GM23338 (cell line): ENCODE data around the gene ADAMTS15. TPM values are rescaled to one million over a fixed set of nuclear protein-coding genes. Genes with fewer than 3 reads are reported as not detected.

ENCODE experiments used
- ATAC-seq: fragments of 200-7000 bp; cut with Tn5 transposase; 3 replicates; pipeline ENCODE4 v1.9.1; 2020
- DNase-seq: peaks from one replicate; pipeline ENCODE4 v3.0.0-alpha.2; 2015; ENCODE audit warnings: low spot score
- H2AFZ ChIP-seq: fragments of 200-600 bp; sonication (generic); 2 replicates; pipeline ENCODE4 v1.8.0; 2016; ENCODE audit warnings: antibody characterized with exemption, mild to moderate bottlenecking, moderate library complexity
- H3F3A ChIP-seq: fragments of 200-600 bp; sonication (generic); replicated peaks from 2 replicates; pipeline ENCODE4 v1.8.0; 2017; ENCODE audit warnings: antibody characterized with exemption, mixed run types, low read depth
- H3K27ac ChIP-seq: fragments of 200-600 bp; sonication (generic); 2 replicates; pipeline ENCODE4 v1.6.1; 2016; ENCODE audit warnings: low read depth
- H3K27me3 ChIP-seq: fragments of 200-600 bp; sonication (generic); 2 replicates; pipeline ENCODE4 v1.8.0; 2016; ENCODE audit warnings: mild to moderate bottlenecking, mixed run types, moderate library complexity; ENCODE audit not compliant: insufficient read depth
- H3K36me3 ChIP-seq: fragments of 200-600 bp; sonication (generic); 2 replicates; pipeline ENCODE4 v1.8.0; 2016; ENCODE audit warnings: mild to moderate bottlenecking; ENCODE audit not compliant: insufficient read depth
- H3K4me1 ChIP-seq: fragments of 200-600 bp; sonication (generic); 2 replicates; pipeline ENCODE4 v1.8.0; 2016; ENCODE audit warnings: mild to moderate bottlenecking, moderate library complexity; ENCODE audit not compliant: insufficient read depth
- H3K4me2 ChIP-seq: fragments of 200-600 bp; sonication (generic); 2 replicates; pipeline ENCODE4 v1.7.1; 2017; ENCODE audit warnings: mixed run types
- H3K4me3 ChIP-seq: fragments of 200-600 bp; sonication (generic); 2 replicates; pipeline ENCODE4 v1.6.1; 2016; ENCODE audit warnings: mixed run types
- H3K79me2 ChIP-seq: fragments of 200-600 bp; sonication (generic); replicated peaks from 2 replicates; pipeline ENCODE4 v1.8.0; 2017; ENCODE audit warnings: mild to moderate bottlenecking; ENCODE audit not compliant: insufficient read depth
- H3K9me2 ChIP-seq: fragments of 200-600 bp; sonication (generic); 2 replicates; pipeline ENCODE4 v1.8.0; 2017; ENCODE audit not compliant: insufficient read depth
- H4K20me1 ChIP-seq: fragments of 200-600 bp; sonication (generic); replicated peaks from 2 replicates; pipeline ENCODE4 v1.8.0; 2017; ENCODE audit warnings: mild to moderate bottlenecking; ENCODE audit not compliant: insufficient read depth
- H3K27ac Mint-ChIP-seq: 2 replicates; pipeline ENCODE4 v1.8.0; 2020; ENCODE audit warnings: inconsistent platforms, mild to moderate bottlenecking, moderate library complexity, mixed read lengths
- H3K27me3 Mint-ChIP-seq: 3 replicates; pipeline ENCODE4 v1.8.0; 2022; ENCODE audit warnings: low read depth, mild to moderate bottlenecking, moderate library complexity, mixed read lengths, inconsistent platforms; ENCODE audit not compliant: insufficient read depth, poor library complexity
- H3K36me3 Mint-ChIP-seq: 3 replicates; pipeline ENCODE4 v1.8.0; 2021; ENCODE audit warnings: low read depth, mild to moderate bottlenecking, inconsistent platforms, moderate library complexity, mixed read lengths
- H3K4me1 Mint-ChIP-seq: 3 replicates; pipeline ENCODE4 v1.8.0; 2020; ENCODE audit warnings: mild to moderate bottlenecking, inconsistent platforms, mixed read lengths
- H3K4me3 Mint-ChIP-seq: 3 replicates; pipeline ENCODE4 v1.8.0; 2021; ENCODE audit warnings: moderate library complexity, mild to moderate bottlenecking, inconsistent platforms, mixed read lengths
- H3K9me3 Mint-ChIP-seq: 3 replicates; pipeline ENCODE4 v1.8.0; 2020; ENCODE audit warnings: moderate library complexity, mild to moderate bottlenecking, inconsistent platforms, mixed read lengths
- CREB1 ChIP-seq: fragments of 250-450 bp; sonication (Bioruptor Pico); IDR thresholded peaks from 2 replicates; pipeline ENCODE4 v1.5.0; 2020; ENCODE audit warnings: low read depth, mild to moderate bottlenecking, moderate library complexity
- CTCF ChIP-seq, 2 experiments: fragments of 200-600 bp in 1 of 2; sonication (generic) in 1 of 2; conservative IDR thresholded peaks; 2 replicates each; pipeline versions ENCODE4 v1.5.1 to v1.6.1; 2016 to 2017; ENCODE audit warnings: antibody characterized with exemption in 2 of 2, low read depth in 2 of 2, mild to moderate bottlenecking in 2 of 2, moderate library complexity in 1 of 2
- ETS1 ChIP-seq: IDR thresholded peaks from 2 replicates; pipeline ENCODE4 v1.6.1; 2016; ENCODE audit warnings: antibody characterized with exemption
- EZH2 ChIP-seq: fragments of 200-600 bp; sonication (generic); IDR thresholded peaks from one replicate; pipeline ENCODE4 v1.8.0; 2017; ENCODE audit warnings: antibody characterized with exemption, mild to moderate bottlenecking, low read depth; ENCODE audit not compliant: unreplicated experiment
- EZH2phosphoT487 ChIP-seq: fragments of 200-600 bp; sonication (generic); IDR thresholded peaks from one replicate; pipeline ENCODE4 v1.8.1; 2018; ENCODE audit warnings: antibody characterized with exemption; ENCODE audit not compliant: unreplicated experiment
- JUNB ChIP-seq: IDR thresholded peaks from one replicate; pipeline ENCODE4 v1.6.1; 2016; ENCODE audit warnings: antibody characterized with exemption; ENCODE audit not compliant: unreplicated experiment
- NANOG ChIP-seq: IDR thresholded peaks from 2 replicates; pipeline ENCODE4 v1.6.1; 2016; ENCODE audit warnings: antibody characterized with exemption, borderline replicate concordance
- POLR2AphosphoS5 ChIP-seq: IDR thresholded peaks from 2 replicates; pipeline ENCODE4 v1.6.1; 2016; ENCODE audit warnings: antibody characterized with exemption, low read depth
- REST ChIP-seq: IDR thresholded peaks from one replicate; pipeline ENCODE4 v1.6.1; 2018; ENCODE audit warnings: antibody characterized with exemption; ENCODE audit not compliant: unreplicated experiment
- STAT1 ChIP-seq: IDR thresholded peaks from one replicate; pipeline ENCODE4 v1.6.1; 2016; ENCODE audit warnings: antibody characterized with exemption; ENCODE audit not compliant: unreplicated experiment
- ZNF114 ChIP-seq: fragments of 250-450 bp; sonication (Bioruptor Pico); IDR thresholded peaks from 2 replicates; pipeline ENCODE4 v1.5.0; 2020; ENCODE audit warnings: mild to moderate bottlenecking, moderate library complexity
- ZNF331 ChIP-seq: fragments of 250-450 bp; sonication (Bioruptor Pico); IDR thresholded peaks from 2 replicates; pipeline ENCODE4 v1.5.0; 2020; ENCODE audit warnings: low read depth, mild to moderate bottlenecking, moderate library complexity
- ZNF462 ChIP-seq: fragments of 250-450 bp; sonication (Bioruptor Pico); IDR thresholded peaks from 2 replicates; pipeline ENCODE4 v1.5.0; 2020; ENCODE audit warnings: mild to moderate bottlenecking, moderate library complexity
- polyA plus RNA-seq: library from polyadenylated mRNA; unstranded; fragments of >200 nt; fragmentation: Nextera tagmentation; extraction: Ambion mirVana; gene quantifications from 2 replicates; pipeline ENCODE4 v1.2.1, GENCODE V29; 2016
- total RNA-seq: library from RNA; depleted of rRNA; stranded (reverse); fragments of >200 nt; shearing (Covaris generic); gene quantifications from 2 replicates; pipeline ENCODE4 v1.2.3, GENCODE V29; 2014

The ADAMTS15 gene
- total and polyA plus RNA-seq, 2 experiments from 2014 or later, result 0.42 to 5.6 TPM

- Histone ChIP-seq H3F3A (0 out of 2 replicates have a peak, but pooled peaks cover 1% of the 10 kb centered on the region), H3K27me3 (peaks cover 24% of the 10 kb centered on the region), H3K4me1 (peaks cover 11% of the 10 kb centered on the region; the same call in 1 of the 2 replicates), H3K79me2 (no peaks in the 10 kb centered on the region), H3K4me2 (no peak overlapping the region), H3K4me3 (no peak overlapping the region), H2AFZ (no peak overlapping the region), H4K20me1 (no peaks in the 10 kb centered on the region), H3K27ac (no peak overlapping the region), H3K36me3 (no peaks in the 10 kb centered on the region), H3K9me2 (no peaks in the 10 kb centered on the region; the same call in 1 of the 2 replicates)
- TF ChIP-seq JUNB, result no peak
- TF ChIP-seq NANOG, result no peak
- TF ChIP-seq REST, result no peak
- no peak for TF ChIP-seq EZH2phosphoT487
- no peak for TF ChIP-seq CREB1 (CRISPR knock-in tag)
- no peak for TF ChIP-seq ZNF462 (CRISPR knock-in tag)
- TF ChIP-seq EZH2, result no peak
- TF ChIP-seq CTCF (conservative IDR thresholded peaks at IDR 0.05; ENCODE audit: low read depth in 2 of 2), result no peak
- no peak for TF ChIP-seq ZNF331 (CRISPR knock-in tag)
- TF ChIP-seq ZNF114 (CRISPR knock-in tag), result no peak
- no peak for TF ChIP-seq STAT1
- TF ChIP-seq POLR2AphosphoS5, result no peak
- no peak for TF ChIP-seq ETS1
- DNase-seq (no peak), ATAC-seq (no peak)
- no peak overlapping the region for H3K4me3 Mint-ChIP-seq
- H3K36me3 Mint-ChIP-seq, result peaks cover 35% of the 10 kb centered on the region
- no peak overlapping the region for H3K27ac Mint-ChIP-seq
- H3K9me3 Mint-ChIP-seq, result no peaks in the 10 kb centered on the region
- peaks cover 29% of the 10 kb centered on the region for H3K4me1 Mint-ChIP-seq
- H3K27me3 Mint-ChIP-seq, result peaks cover 33% of the 10 kb centered on the region
These were observed 24.8 kb upstream of the ADAMTS15 start for GRCh38 chr11:130423541-130424142.
